Choroid plexus epithelial cell (primary cell): Measurements from ENCODE around the gene LY6G5B.

Experiments
- DNase-seq: peaks from one replicate; pipeline ENCODE4 v3.0.0-alpha.2; 2010; ENCODE audit warnings: low read depth
- H3K4me3 ChIP-seq: 2 replicates; pipeline ENCODE4 v1.5.1; 2011; ENCODE audit warnings: low read depth, mild to moderate bottlenecking, control low read depth, low read length, moderate library complexity
- CTCF ChIP-seq: conservative IDR thresholded peaks from 2 replicates; pipeline ENCODE4 v1.5.1; 2011; ENCODE audit warnings: low read depth, mild to moderate bottlenecking, control low read depth, inconsistent platforms, low read length, moderate library complexity

Gene LY6G5B, protein sequence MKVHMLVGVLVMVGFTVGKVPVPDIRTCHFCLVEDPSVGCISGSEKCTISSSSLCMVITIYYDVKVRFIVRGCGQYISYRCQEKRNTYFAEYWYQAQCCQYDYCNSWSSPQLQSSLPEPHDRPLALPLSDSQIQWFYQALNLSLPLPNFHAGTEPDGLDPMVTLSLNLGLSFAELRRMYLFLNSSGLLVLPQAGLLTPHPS

GRCh38 chr6:31669676-31670075 lies at the start of gene LY6G5B:
Gene LY6G5B, plus strand, starts transcription at chr6:31669976. Its CDS starts 975 bp downstream, at chr6:31670951.
- no peak for DNase-seq
- no peak for TF ChIP-seq CTCF
- no peak within 1 kb of the TSS for H3K4me3 ChIP-seq

DNA sequence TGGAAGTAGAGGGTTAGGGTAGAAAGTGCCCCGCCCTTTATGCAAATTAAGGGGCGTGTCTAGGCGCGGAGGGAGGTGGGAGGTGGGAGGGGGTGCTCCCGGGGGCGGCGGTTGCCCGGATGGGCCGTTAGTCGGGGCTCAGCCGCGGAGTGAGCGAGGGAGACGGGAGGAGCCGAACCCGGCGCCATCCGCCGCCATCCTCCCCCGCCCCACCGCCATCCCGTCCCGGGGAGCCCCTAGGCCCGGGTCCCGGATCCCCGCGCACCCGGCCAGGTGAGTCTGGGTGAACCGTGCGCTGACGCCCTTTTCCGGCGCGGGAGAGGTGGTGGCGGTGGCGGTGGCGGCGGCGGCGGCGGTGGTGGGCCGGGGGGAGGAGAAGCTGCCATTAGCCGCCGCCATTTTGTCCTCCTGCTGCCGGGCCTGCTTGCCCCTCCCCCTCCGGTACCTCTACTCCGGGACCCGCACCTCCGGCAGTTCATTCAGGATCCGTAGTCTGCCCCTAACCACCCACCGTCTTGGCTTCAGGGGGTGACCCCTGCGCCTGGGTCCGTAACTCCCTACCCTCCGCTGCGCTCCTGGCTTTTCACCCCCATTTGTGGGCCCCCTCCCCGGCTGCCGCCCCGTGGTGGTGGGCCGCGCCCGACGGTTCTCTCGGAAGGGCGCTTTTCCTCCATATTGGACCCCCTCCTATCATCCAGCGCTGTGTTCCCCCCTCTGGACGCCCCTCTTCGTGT lies 49.0 kb upstream of the LY6G5B start, which contains the start of gene PRRC2A:
TSS of gene PRRC2A (plus strand) at position 130 of the 734 bp plus-strand sequence. CDS start 2,075 bp downstream, outside the sequence.
- H3K4me3 ChIP-seq = peak within 1 kb of the TSS; percentile 95
- peak; percentile 57 for DNase-seq
- no peak for TF ChIP-seq CTCF

- H3K4me3 ChIP-seq = peak overlapping the region; percentile 95
- DNase-seq = no peak
- no peak for TF ChIP-seq CTCF
These were observed 48.3 kb upstream of the LY6G5B start for GRCh38 chr6:31621320-31621939.

GRCh38 chr6:31621991-31622390 lies 47.8 kb upstream of the LY6G5B start:
- no peak for DNase-seq
- TF ChIP-seq CTCF = no peak
- H3K4me3 ChIP-seq = peak overlapping the region; percentile 95

GRCh38 chr6:31622684-31623091 lies 47.1 kb upstream of the LY6G5B start:
- H3K4me3 ChIP-seq = no peak overlapping the region
- TF ChIP-seq CTCF = no peak
- no peak for DNase-seq

- DNase-seq = no peak
- H3K4me3 ChIP-seq = no peak overlapping the region
- TF ChIP-seq CTCF = no peak
These were observed 45.7 kb upstream of the LY6G5B start for GRCh38 chr6:31624070-31624469.
